ENCODE measurements around the gene RAB6B.

DNA sequence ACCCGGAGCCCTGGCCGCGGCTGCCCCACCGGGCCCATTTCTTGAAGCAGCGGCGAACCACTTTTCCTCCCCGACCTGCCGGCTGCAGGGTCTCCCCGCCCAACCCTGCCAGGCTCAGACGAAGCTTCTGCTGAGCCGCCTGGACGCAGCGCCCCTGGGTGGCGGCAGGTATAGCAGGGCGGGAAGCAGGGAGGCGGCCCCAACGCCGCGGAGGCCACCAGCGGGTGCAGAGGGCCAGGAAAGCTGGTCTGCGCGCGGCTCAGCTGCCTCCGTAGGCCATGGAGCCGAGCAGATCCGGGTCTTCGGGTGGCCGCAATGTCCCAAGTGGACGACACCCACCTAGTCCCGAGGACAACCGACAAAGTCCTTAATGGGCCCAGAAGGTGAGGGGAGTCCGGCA is 111.9 kb downstream of the RAB6B start:
- TF ChIP-seq, protein P1, sequence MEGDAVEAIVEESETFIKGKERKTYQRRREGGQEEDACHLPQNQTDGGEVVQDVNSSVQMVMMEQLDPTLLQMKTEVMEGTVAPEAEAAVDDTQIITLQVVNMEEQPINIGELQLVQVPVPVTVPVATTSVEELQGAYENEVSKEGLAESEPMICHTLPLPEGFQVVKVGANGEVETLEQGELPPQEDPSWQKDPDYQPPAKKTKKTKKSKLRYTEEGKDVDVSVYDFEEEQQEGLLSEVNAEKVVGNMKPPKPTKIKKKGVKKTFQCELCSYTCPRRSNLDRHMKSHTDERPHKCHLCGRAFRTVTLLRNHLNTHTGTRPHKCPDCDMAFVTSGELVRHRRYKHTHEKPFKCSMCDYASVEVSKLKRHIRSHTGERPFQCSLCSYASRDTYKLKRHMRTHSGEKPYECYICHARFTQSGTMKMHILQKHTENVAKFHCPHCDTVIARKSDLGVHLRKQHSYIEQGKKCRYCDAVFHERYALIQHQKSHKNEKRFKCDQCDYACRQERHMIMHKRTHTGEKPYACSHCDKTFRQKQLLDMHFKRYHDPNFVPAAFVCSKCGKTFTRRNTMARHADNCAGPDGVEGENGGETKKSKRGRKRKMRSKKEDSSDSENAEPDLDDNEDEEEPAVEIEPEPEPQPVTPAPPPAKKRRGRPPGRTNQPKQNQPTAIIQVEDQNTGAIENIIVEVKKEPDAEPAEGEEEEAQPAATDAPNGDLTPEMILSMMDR (IDR thresholded peaks at IDR 0.05) = no peak
- TF ChIP-seq POLR2AphosphoS5 (IDR thresholded peaks at IDR 0.05) (no peak), POLR2A (IDR thresholded peaks at IDR 0.05) (no peak)

All from breast epithelium (tissue), 3 donors.